ENCODE results near the gene FBLN1.

DNA sequence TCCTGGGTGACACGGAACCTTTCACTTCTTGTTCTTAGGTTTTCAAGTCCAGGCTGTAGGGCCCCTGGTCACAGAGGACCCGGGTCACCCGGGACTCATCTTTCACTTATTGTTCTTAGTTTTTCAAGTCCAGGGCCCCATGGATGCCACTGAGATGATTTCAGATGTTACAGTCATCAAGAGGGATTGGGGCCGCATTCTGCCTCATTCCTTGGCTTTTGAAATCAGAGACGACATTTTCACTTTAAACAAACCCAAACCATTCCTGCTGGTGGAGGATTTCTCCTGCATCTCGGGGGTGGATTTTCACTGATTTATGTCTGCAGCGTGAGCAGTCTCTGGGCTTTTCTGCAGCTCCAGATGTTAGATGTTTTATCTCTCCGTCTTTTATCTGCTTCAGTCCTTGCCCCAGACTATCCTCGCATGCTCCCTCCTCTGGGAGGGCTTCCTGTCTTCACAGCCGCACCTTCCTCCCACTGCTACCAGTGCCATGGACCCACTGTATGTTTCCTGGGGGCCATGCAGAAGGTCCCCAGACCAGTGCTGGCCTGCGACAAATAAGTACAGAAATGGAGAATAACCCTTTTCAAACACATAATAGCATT lies 27.4 kb downstream of the FBLN1 start:
- TF ChIP-seq, protein P1, sequence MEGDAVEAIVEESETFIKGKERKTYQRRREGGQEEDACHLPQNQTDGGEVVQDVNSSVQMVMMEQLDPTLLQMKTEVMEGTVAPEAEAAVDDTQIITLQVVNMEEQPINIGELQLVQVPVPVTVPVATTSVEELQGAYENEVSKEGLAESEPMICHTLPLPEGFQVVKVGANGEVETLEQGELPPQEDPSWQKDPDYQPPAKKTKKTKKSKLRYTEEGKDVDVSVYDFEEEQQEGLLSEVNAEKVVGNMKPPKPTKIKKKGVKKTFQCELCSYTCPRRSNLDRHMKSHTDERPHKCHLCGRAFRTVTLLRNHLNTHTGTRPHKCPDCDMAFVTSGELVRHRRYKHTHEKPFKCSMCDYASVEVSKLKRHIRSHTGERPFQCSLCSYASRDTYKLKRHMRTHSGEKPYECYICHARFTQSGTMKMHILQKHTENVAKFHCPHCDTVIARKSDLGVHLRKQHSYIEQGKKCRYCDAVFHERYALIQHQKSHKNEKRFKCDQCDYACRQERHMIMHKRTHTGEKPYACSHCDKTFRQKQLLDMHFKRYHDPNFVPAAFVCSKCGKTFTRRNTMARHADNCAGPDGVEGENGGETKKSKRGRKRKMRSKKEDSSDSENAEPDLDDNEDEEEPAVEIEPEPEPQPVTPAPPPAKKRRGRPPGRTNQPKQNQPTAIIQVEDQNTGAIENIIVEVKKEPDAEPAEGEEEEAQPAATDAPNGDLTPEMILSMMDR (IDR thresholded peaks at IDR 0.05), result no peak
- TF ChIP-seq POLR2A (IDR thresholded peaks at IDR 0.05), result no peak
